GM12878 (cell line): ENCODE measurements around the gene MAPK8. TPM values are rescaled to one million over a fixed set of nuclear protein-coding genes. Genes with fewer than 3 reads are reported as not detected.

Source experiments
- ATAC-seq: fragments of 200-7000 bp; cut with Tn5 transposase; 3 replicates; pipeline ENCODE4 v1.9.1; 2020; ENCODE audit warnings: mild to moderate bottlenecking, moderate library complexity
- BruUV-seq: library from RNA; stranded (reverse); fragments of 400-500 nt; replicated peaks from 2 replicates; lab custom pipeline; 2021; lab: Mats Ljungman, UMichigan
- CTCF ChIA-PET: fragments of 300-600 bp; sonication (Branson Sonifier 250); formaldehyde crosslinking; extraction: SDS; loops from one replicate; lab custom pipeline; 2021; ENCODE audit warnings: inconsistent platforms; lab: Yijun Ruan, JAX
- POLR2A ChIA-PET: fragments of 350-600 bp; formaldehyde crosslinking; extraction: SDS; loops from one replicate; lab custom pipeline; 2021; ENCODE audit warnings: inconsistent platforms; lab: Charles Lee
- RAD21 ChIA-PET: fragments of 300-600 bp; sonication (Branson Sonifier 250); formaldehyde crosslinking; loops from one replicate; lab custom pipeline; 2023; ENCODE audit warnings: antibody characterized with exemption; ENCODE audit not compliant: unreplicated experiment; lab: Charles Lee
- SMC1A ChIA-PET: fragments of 300-600 bp; sonication (Branson Sonifier 250); formaldehyde crosslinking; loops from one replicate; lab custom pipeline; 2023; ENCODE audit not compliant: unreplicated experiment, uncharacterized antibody; lab: Charles Lee
- DNase-seq: peaks from one replicate; pipeline ENCODE4 v3.0.0-alpha.2; 2011; ENCODE audit warnings: low read depth, low spot score
- FAIRE-seq: peaks from 3 replicates; lab custom pipeline; 2011; peaks lifted over from hg19 to GRCh38; lab: Jason Lieb, UNC
- H2AFZ ChIP-seq: 2 replicates; pipeline ENCODE4 v1.6.0; 2011; ENCODE audit warnings: low read depth, low read length, control low read depth; ENCODE audit not compliant: control insufficient read depth
- H3K27ac ChIP-seq: 2 replicates; pipeline ENCODE4 v1.5.1; 2011; ENCODE audit warnings: control low read depth; ENCODE audit not compliant: control insufficient read depth, insufficient read depth
- H3K27me3 ChIP-seq, 2 experiments: replicated peaks in 1 of 2; 2 replicates each; pipeline versions ENCODE4 v1.6.0 to v1.6.1; 2011; ENCODE audit warnings: low read length in 1 of 2; ENCODE audit not compliant: control insufficient read depth in 2 of 2, insufficient read depth in 2 of 2
- H3K36me3 ChIP-seq, 2 experiments: 2 replicates each; pipeline ENCODE4 v1.5.1; 2011; ENCODE audit warnings: low read length in 1 of 2; ENCODE audit not compliant: control insufficient read depth in 2 of 2, insufficient read depth in 2 of 2
- H3K4me1 ChIP-seq: 2 replicates; pipeline ENCODE4 v1.6.1; 2011; ENCODE audit warnings: mild to moderate bottlenecking, low read length, moderate library complexity, mixed read lengths; ENCODE audit not compliant: control insufficient read depth, insufficient read depth
- H3K4me2 ChIP-seq: 2 replicates; pipeline ENCODE4 v1.6.0; 2011; ENCODE audit warnings: control low read depth; ENCODE audit not compliant: control insufficient read depth, insufficient read depth
- H3K4me3 ChIP-seq: fragments of 200-600 bp; sonication (generic); 2 replicates; pipeline ENCODE4 v1.5.1; 2016
- H3K79me2 ChIP-seq: 2 replicates; pipeline ENCODE4 v1.6.0; 2011; ENCODE audit warnings: low read length; ENCODE audit not compliant: control insufficient read depth, insufficient read depth
- H3K9ac ChIP-seq: 2 replicates; pipeline ENCODE4 v1.8.0; 2011; ENCODE audit warnings: low read length, control low read depth, mixed read lengths; ENCODE audit not compliant: control insufficient read depth, insufficient read depth
- H3K9me3 ChIP-seq: replicated peaks from 3 replicates; pipeline ENCODE4 v1.5.1; 2011; ENCODE audit warnings: mild to moderate bottlenecking, low read length; ENCODE audit not compliant: control insufficient read depth, insufficient read depth
- H4K20me1 ChIP-seq: 2 replicates; pipeline ENCODE4 v1.6.0; 2011; ENCODE audit not compliant: control insufficient read depth, insufficient read depth
- ASH2L ChIP-seq: fragments of 300-600, 200-600 bp; sonication (generic); IDR thresholded peaks from 2 replicates; pipeline ENCODE4 v1.6.1; 2017; ENCODE audit warnings: low read depth, mild to moderate bottlenecking, borderline replicate concordance
- BCLAF1 ChIP-seq: fragments of 450-650 bp; IDR thresholded peaks from 2 replicates; pipeline ENCODE4 v1.6.1; 2017; ENCODE audit warnings: antibody characterized with exemption, mild to moderate bottlenecking, moderate library complexity
- CHD1 ChIP-seq: IDR thresholded peaks from 2 replicates; pipeline ENCODE4 v1.6.1; 2012; ENCODE audit warnings: low read depth, low read length, improper control_type of control experiment
- CHD2 ChIP-seq: IDR thresholded peaks from 2 replicates; pipeline ENCODE4 v1.6.1; 2011; ENCODE audit warnings: low read depth, low read length, improper control_type of control experiment, borderline replicate concordance
- EGR1 ChIP-seq, 2 experiments: IDR thresholded peaks; 1 replicate in 1 of 2; 2 replicates in 1 of 2; pipeline ENCODE4 v1.6.1; 2011 to 2012; ENCODE audit warnings: low read depth in 2 of 2, low read length in 2 of 2, borderline replicate concordance in 1 of 2, mild to moderate bottlenecking in 1 of 2, moderate library complexity in 1 of 2
- HDAC6 ChIP-seq: fragments of 200-600 bp; sonication (generic); IDR thresholded peaks from one replicate; pipeline ENCODE4 v1.8.0; 2017; ENCODE audit warnings: antibody characterized with exemption; ENCODE audit not compliant: unreplicated experiment
- MYC ChIP-seq: IDR thresholded peaks from 2 replicates; pipeline ENCODE4 v1.6.1; 2011; ENCODE audit warnings: mild to moderate bottlenecking, low read length, moderate library complexity, inconsistent platforms; ENCODE audit not compliant: insufficient read depth, insufficient replicate concordance, insufficient read length, severe bottlenecking
- NFYA ChIP-seq: IDR thresholded peaks from 2 replicates; pipeline ENCODE4 v1.6.1; 2011; ENCODE audit warnings: low read depth, mild to moderate bottlenecking, low read length, improper control_type of control experiment, borderline replicate concordance
- NR2C1 ChIP-seq: fragments of 450-650 bp; IDR thresholded peaks from 2 replicates; pipeline ENCODE4 v1.6.1; 2017; ENCODE audit warnings: antibody characterized with exemption, mild to moderate bottlenecking, moderate library complexity
- NR2F1 ChIP-seq: fragments of 450-650 bp; conservative IDR thresholded peaks from 2 replicates; pipeline ENCODE4 v1.6.1; 2017; ENCODE audit warnings: mild to moderate bottlenecking
- PML ChIP-seq: IDR thresholded peaks from 2 replicates; pipeline ENCODE4 v1.6.1; 2012; ENCODE audit warnings: low read length, inconsistent platforms
- RELA ChIP-seq: fragments of 450-650 bp; IDR thresholded peaks from 2 replicates; pipeline ENCODE4 v1.8.0; 2014; ENCODE audit warnings: borderline replicate concordance; ENCODE audit not compliant: partially characterized antibody
- RUNX3 ChIP-seq: IDR thresholded peaks from 2 replicates; pipeline ENCODE4 v1.6.1; 2012; ENCODE audit warnings: low read length, inconsistent platforms
- SREBF1 ChIP-seq: IDR thresholded peaks from 2 replicates; pipeline ENCODE4 v1.6.1; 2012; ENCODE audit warnings: mild to moderate bottlenecking, low read length
- TCF7 ChIP-seq: IDR thresholded peaks from 2 replicates; pipeline ENCODE4 v1.6.1; 2014; ENCODE audit warnings: antibody characterized with exemption, borderline replicate concordance
- WRNIP1 ChIP-seq: IDR thresholded peaks from 2 replicates; pipeline ENCODE4 v1.6.1; 2011; ENCODE audit warnings: low read depth, low read length, improper control_type of control experiment, borderline replicate concordance
- WGBS: methylation state at CpG from one replicate; pipeline ENCODE4 v1.1.6; 2016; ENCODE audit warnings: low lambda C conversion rate; ENCODE audit not compliant: insufficient replicate concordance, insufficient coverage; ENCODE audit errors: missing lambda C conversion rate; 5-methylcytosine and 5-hydroxymethylcytosine counted together
- in situ Hi-C: fragments of 300-500 bp; cut with MboI; formaldehyde crosslinking; loops from 9 replicates; pipeline ENCODE4 v1.14.3; 2018; ENCODE audit warnings: mixed read lengths
- intact Hi-C: fragments of 100-400 bp; cut with micrococcal nuclease; formaldehyde crosslinking; loops from one replicate; pipeline ENCODE4 v1.14.2; 2022; ENCODE audit not compliant: unreplicated experiment
- polyA plus RNA-seq, 11 experiments: library from polyadenylated mRNA; depleted of rRNA in 4 of 11; unstranded in 6 of 11; stranded (reverse) in 5 of 11; fragments of >200 nt; fragmentation: Nextera tagmentation in 4 of 11; fragmentation: Illumina TruSeq in 1 of 11; extraction: Ambion mirVana in 4 of 11; extraction: Trizol in 1 of 11; gene quantifications; 1 replicate in 1 of 11; 2 replicates in 10 of 11; pipeline versions ENCODE4 v1.2.1 to v1.2.3, GENCODE V29; 2011 to 2016; ENCODE audit warnings: inconsistent platforms in 2 of 11, missing spikeins in 2 of 11, low read depth in 1 of 11
- total RNA-seq, 4 experiments: library from RNA; depleted of rRNA in 3 of 4; stranded (reverse); fragments of >200 nt in 3 of 4; fragmentation: Illumina TruSeq in 1 of 4; extraction: Trizol in 1 of 4; gene quantifications; 2 replicates each; pipeline versions ENCODE4 v1.2.1 to v1.2.3, GENCODE V29; 2013 to 2021
- TF ChIP-seq, protein P1 (sequence below): IDR thresholded peaks from 2 replicates; pipeline ENCODE4 v1.6.1; 2012; ENCODE audit warnings: low read length, inconsistent platforms
- TF ChIP-seq, protein P2 (sequence below): fragments of 450-650 bp; IDR thresholded peaks from 2 replicates; pipeline ENCODE4 v1.6.1; 2017; ENCODE audit warnings: borderline replicate concordance

The MAPK8 gene
- total and polyA plus RNA-seq, 10 of the 15 experiments (the other 5 are each of a cell fraction or from before 2014, with no cell fraction given): 3.9 to 102 (median 40.0) TPM

DNA sequence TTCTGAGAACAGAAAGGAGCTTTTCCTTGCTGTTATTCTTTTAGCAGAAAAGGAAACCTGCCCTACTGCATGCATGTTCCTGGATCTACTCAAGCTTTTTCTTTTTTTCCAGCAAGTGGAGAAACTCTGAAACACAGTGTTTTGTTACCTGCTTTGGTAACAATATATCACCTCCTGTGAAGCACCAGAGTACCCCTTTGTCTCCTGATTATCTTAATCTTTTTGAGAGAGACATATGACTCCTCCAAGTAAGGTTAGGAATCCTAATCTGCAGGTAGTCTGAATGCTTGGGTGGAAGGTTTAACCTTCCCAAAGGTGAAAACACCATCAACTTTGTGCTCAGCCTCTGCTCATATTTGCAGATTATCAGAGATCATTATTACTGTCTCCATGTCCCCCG, 93.1 kb downstream of the MAPK8 start:
- DNase-seq: no peak
- no TSS peak for BruUV-seq
- Histone ChIP-seq H3K4me3 (no peak overlapping the region), H3K4me2 (no peak overlapping the region), H2AFZ (no peak overlapping the region), H3K9me3 (no peaks in the 10 kb centered on the region), H3K36me3 (no peaks in the 10 kb centered on the region), H4K20me1 (no peaks in the 10 kb centered on the region), H3K79me2 (no peaks in the 10 kb centered on the region), H3K27me3 (no peaks in the 10 kb centered on the region), H3K9ac (no peak overlapping the region), H3K27ac (no peak overlapping the region), H3K4me1 (peaks cover 8% of the 10 kb centered on the region; the same call in 1 of the 2 replicates)
- POLR2A ChIA-PET: interaction anchor here (0.9 kb wide), 1 partner anchor 9 kb away, joined by 4 read pairs; no protein-coding TSS in a partner anchor
- no peak for FAIRE-seq
- WGBS: 95% methylated on average over 1 of the region's 1 CpG
- in situ Hi-C loops: no loop called here
- SMC1A ChIA-PET: interaction anchor here (1.0 to 1.2 kb wide), 3 partner anchors 10 to 110 kb away, joined by 3 read pairs; no protein-coding TSS in a partner anchor
- CTCF ChIA-PET: interaction anchor here (1.1 to 2.1 kb wide), 8 partner anchors 9 to 257 kb away, joined by 3 to 7 read pairs (median 4); no protein-coding TSS in a partner anchor
- ATAC-seq: no peak; the same call in 2 of the 3 replicates
- intact Hi-C loops: no loop called here
- TF ChIP-seq ASH2L (no peak), NR2F1 (no peak), SREBF1 (no peak), NFYA (no peak), CHD2 (no peak), RUNX3 (no peak), NR2C1 (no peak), CHD1 (no peak), WRNIP1 (no peak), RELA (no peak), MYC (no peak), EGR1 (IDR thresholded peaks at IDR 0.05; ENCODE audit: borderline replicate concordance in 1 of 2, low read depth in 2 of 2, low read length in 2 of 2) (no peak), PML (no peak), TCF7 (no peak), HDAC6 (no peak), BCLAF1 (no peak)
- TF ChIP-seq, protein P1, sequence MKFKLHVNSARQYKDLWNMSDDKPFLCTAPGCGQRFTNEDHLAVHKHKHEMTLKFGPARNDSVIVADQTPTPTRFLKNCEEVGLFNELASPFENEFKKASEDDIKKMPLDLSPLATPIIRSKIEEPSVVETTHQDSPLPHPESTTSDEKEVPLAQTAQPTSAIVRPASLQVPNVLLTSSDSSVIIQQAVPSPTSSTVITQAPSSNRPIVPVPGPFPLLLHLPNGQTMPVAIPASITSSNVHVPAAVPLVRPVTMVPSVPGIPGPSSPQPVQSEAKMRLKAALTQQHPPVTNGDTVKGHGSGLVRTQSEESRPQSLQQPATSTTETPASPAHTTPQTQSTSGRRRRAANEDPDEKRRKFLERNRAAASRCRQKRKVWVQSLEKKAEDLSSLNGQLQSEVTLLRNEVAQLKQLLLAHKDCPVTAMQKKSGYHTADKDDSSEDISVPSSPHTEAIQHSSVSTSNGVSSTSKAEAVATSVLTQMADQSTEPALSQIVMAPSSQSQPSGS: no peak
- TF ChIP-seq, protein P2, sequence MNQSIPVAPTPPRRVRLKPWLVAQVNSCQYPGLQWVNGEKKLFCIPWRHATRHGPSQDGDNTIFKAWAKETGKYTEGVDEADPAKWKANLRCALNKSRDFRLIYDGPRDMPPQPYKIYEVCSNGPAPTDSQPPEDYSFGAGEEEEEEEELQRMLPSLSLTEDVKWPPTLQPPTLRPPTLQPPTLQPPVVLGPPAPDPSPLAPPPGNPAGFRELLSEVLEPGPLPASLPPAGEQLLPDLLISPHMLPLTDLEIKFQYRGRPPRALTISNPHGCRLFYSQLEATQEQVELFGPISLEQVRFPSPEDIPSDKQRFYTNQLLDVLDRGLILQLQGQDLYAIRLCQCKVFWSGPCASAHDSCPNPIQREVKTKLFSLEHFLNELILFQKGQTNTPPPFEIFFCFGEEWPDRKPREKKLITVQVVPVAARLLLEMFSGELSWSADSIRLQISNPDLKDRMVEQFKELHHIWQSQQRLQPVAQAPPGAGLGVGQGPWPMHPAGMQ: no peak
- RAD21 ChIA-PET: interaction anchor here (1.1 to 1.5 kb wide), 2 partner anchors 14 to 36 kb away, joined by 3 read pairs; no protein-coding TSS in a partner anchor
